ENCODE results near the gene TRIM27.
"Not testable (repeated sequence)": the region's sequence is repeated elsewhere in the genome, so short reads cannot be mapped to it uniquely, and the experiment has no call there.

The TRIM27 gene

GRCh38 chr6:28940294-28940857 is 16.6 kb upstream of the TRIM27 start:
- TF ChIP-seq CTCF (IDR thresholded peaks at IDR 0.05; ENCODE audit: extremely low read depth, missing control alignments): no peak
- no peak for DNase-seq (ENCODE audit: low spot score)

- DNase-seq (ENCODE audit: low spot score): no peak
- no peak for TF ChIP-seq CTCF (IDR thresholded peaks at IDR 0.05; ENCODE audit: extremely low read depth, missing control alignments)
These were observed 9.3 kb upstream of the TRIM27 start for GRCh38 chr6:28933069-28933468.

GRCh38 chr6:28929887-28930620 is 6.3 kb upstream of the TRIM27 start:
- DNase-seq (ENCODE audit: low spot score): no peak
- TF ChIP-seq CTCF (IDR thresholded peaks at IDR 0.05; ENCODE audit: extremely low read depth, missing control alignments): no peak

GRCh38 chr6:28929339-28929738 is 5.6 kb upstream of the TRIM27 start:
- DNase-seq (ENCODE audit: low spot score): not testable (repeated sequence)

- no peak for TF ChIP-seq CTCF (IDR thresholded peaks at IDR 0.05; ENCODE audit: extremely low read depth, missing control alignments)
- DNase-seq (ENCODE audit: low spot score): no peak
These were observed 4.1 kb upstream of the TRIM27 start for GRCh38 chr6:28927846-28928245.

GRCh38 chr6:28922821-28923317 is 916 bp downstream of the TRIM27 start:
- no peak for TF ChIP-seq CTCF (IDR thresholded peaks at IDR 0.05; ENCODE audit: extremely low read depth, missing control alignments)
- peak; percentile 66 for DNase-seq (ENCODE audit: low spot score)

GRCh38 chr6:28922004-28922820 is 1.6 kb downstream of the TRIM27 start:
- no peak for TF ChIP-seq CTCF (IDR thresholded peaks at IDR 0.05; ENCODE audit: extremely low read depth, missing control alignments)
- DNase-seq (ENCODE audit: low spot score): no peak

All from GM20000 (cell line).